T-helper 9 cell (primary cell): ENCODE measurements around the gene TNFRSF18.

Source experiments
- DNase-seq: peaks from one replicate; pipeline ENCODE4 v3.0.0-alpha.2; 2020

Gene TNFRSF18

DNA sequence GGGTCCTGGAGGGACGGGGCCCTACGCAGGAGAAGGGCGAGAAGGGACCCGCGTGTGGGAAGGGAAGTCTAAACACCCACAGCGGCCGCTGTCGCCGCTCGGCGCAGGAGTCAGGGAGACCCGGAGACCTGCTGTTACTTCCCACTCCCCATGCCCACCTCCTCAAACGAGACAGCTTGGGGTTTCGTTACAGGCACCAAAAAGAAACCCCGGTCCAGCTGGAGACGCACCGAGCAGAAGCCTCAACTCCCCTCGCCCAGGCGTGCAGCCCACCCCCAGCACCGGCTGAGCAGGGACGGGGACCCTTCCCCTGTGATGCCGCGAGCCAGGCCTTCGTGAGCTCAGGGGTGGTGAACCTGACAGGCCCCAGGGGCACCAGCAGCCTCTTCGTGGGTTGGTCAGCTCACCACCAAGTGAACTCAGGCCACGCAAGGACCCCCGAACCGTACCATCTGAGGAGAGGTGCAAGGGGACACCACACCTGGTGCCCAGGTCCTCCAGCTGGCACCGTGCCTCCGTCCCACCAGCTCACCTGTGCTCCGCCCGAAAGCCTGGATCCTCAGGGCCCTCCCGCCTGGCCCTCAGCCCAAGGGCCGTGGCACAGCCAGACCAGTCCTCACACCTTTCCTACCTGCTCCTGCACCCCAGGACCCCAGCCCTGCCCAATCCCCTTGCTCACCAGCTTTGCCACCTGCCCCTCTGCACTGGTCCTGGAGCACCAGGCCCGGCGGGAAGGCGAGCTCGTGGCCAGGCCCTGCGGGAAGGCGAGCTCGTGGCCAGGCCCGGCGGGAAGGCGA lies 20.4 kb upstream of the TNFRSF18 start:
- DNase-seq: no peak

DNA sequence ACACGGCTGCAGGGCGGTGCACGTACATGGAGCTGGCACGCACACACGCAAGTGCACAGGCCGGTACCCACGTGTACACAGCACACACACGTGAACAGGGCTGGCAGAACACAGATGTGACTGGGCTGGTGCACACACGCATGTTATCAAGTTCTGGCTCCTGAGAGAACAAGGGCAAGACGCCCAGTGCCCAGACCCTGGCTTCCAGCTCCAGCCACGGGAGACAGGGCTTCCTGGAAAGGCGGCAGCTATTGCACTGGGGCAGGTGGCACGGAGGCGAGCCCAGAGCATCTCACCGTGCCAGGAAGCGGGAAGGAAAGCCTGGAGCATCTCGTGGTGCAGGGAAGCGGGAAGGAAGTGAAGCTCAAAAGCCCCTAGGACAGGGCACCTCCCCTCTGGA lies 19.5 kb upstream of the TNFRSF18 start:
- no peak for DNase-seq

DNA sequence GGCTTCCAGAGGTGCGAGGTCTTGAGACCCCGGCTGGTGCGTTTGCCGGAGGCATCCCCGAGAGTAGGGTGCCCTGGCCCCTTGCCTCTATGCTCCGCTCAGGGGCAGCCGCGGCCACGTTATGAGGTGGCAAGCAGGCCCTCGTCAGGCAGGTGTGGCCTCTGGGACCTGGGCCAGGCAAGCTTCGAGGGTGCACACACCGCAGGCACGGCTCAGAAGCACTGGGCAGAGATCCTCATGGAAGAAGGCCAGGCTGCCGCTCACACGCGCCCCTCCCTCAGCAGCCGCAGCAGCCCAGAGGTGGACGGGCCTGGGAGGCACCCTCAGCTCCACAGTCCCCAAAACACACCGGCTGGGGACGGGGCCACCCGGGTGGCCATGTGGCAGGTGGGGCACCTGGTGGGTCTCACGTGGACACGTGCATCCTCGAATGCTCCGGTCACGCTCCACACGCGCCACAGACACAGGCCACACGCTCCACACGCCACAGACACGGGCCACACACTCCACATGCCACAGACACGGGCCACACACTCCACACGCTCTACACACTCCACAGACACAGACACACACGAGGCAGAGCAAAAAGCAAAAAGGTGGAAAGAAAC lies 18.9 kb upstream of the TNFRSF18 start:
- no peak for DNase-seq

DNA sequence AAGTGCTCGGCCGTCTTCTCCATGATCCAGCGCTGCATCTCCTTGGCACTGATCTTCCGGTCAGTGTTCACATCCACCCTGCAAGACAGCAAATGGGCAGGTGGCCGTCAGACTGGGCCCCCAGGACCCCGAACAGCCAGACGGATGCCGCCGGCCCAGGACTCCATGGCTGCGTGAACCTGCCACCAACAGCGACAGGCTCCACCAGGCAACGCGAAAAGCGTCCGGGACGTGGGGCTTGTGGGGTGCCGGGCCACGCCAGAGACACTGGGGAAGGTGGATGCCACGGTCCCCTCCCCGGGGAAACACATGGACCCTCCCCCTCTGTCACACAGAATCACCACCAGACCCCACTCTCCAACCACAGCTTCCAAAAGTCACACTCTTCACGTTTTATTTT lies 17.5 kb upstream of the TNFRSF18 start:
- no peak for DNase-seq

DNA sequence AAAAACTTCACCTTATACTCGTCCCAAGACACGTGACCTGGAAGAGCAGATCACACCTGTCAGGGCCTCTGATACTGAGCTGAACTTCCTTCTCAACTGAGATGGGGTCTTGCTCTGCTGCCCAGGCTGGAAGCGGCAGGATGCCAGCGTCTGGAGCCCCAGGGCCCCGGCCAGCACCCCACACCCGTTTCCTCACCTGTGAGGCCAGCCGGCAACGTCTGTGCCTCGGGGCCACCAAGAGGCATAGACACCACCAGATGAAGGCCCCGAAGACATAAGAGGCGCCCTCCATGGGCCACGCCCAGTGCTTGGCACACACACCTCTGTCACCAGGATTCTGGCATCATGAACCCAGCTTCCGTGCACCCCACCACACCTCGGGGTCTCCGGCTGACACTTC lies 16.9 kb upstream of the TNFRSF18 start:
- DNase-seq: no peak

DNA sequence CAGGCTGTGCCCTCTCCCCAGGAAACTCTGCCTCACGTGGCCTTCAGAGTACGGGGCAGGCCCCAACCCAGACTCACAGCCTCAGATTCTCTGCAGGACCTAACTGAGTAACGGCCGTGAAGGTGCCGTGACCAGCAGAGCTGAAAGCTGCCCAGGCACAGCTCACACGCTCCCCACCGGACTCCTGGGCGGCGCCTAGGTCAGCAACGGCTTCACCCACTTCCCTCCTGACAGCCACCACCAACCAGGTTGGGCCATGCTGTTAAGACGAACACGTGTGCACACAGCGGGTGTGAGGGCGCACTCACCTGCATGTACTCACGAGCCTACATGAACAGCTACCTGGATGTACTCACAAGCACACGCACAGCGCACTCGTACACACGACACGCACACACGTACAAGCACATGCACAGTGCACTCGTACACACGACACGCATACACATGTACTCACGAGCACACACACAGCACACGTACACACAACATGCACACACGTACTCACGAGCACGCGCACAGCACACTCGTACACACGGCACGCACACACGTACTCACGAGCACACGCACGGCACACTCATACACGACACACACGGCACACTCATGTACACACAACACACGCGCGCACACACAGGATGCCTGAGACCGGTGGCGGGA lies 16.3 kb upstream of the TNFRSF18 start:
- DNase-seq: no peak

DNA sequence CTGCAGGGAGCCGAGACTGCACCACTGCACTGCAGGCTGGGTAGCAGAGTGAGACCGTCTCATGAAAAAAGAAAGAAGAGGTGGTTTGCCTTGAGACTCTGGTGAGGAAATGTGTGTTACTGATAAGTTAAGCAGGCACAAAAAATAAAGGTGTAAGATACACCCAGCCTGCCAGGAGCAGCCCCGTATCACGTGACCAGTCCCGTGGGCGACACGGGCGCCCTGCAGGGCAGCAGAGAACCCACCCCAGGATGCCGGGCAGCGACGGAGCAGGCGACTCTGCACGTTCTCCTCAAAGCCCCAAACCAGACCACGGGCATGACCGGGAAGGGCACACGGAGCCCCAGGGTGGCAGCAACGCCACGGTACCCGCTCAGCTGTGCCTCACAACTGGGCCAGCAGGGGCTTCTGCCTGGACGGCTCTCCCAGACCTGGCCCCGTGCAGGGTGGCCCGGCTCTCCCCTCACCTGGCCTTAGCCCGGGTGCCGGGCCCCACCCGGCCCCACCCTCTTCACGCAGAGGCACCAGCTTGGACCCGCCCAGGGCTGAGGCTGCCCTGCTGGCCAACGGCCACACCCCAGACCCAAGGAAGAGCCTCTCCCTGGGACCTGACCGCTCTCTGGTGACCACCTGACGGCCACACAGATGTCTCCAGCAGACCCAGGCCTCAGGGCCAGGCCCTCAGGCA lies 15.6 kb upstream of the TNFRSF18 start:
- no peak for DNase-seq

DNA sequence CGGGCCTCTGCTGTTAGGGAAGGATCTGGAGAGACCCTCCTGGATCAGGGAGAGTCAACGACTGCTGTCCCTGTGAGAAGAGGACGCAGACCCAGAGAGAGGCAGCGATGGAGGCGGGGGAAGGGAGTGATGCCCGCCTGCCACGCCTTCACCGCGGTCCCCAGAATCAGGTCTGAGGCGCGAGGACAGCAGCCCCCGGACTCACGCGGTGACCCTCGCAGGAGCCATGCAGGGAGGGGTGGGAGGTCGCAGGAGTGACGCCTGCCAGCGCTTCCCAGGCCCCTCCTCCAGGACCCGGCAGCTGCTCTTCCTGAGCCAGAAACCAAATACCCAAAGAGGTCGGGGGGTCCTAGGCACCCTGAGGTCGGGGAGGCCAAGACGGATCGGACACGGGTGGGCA lies 13.8 kb upstream of the TNFRSF18 start:
- no peak for DNase-seq

DNA sequence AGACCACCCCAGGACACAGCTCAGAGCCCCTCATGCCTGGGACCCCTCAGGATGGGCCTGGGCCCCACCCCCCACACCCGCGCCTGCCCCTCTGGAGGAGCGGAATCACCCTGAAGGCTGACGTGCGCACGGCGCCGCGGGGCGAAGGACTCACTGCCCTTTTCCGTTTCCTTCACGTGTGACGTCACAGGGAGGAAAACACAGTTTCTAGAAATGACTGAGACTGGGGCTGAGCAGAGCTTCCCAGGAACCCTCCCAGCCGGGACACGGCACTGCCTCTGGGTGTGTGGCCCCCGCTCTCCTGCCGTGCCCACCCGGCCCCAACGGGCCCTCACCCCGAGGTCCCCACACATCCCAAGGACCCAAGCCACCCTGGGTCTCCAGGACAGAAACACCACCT lies 12.9 kb upstream of the TNFRSF18 start:
- peak; percentile 53 for DNase-seq

DNA sequence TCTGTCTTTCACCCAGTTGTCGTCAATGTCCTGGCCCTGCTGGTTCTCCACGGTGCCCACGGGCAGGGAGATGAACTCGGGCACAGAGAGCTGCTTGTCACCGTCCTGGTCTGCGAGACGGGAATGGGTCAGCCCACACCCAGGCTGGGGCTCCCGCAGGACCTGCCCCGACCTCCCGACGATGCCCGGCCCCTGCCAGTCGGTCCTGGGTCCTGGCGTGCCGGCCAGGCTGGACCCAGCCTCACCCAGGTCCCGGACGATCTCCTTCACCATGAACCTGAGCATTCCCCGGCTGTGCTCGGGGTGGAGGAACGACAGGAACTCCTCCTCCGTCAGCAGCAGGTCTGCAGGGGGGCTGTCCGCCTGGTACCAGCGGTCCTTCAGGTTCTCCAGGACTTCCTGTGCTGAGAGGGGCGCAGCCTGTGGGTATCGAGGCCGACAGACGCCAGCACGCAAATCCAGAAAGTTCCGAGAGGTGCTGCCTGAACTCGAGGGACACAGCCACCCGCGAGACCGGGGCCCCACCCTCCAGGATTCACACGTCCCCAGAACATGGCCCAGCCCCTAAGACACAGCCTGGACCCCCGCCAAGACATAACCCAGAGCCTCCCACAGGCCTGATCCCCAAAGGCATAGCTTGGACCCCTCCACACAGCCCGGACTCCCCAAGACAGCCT lies 12.3 kb upstream of the TNFRSF18 start:
- no peak for DNase-seq

DNA sequence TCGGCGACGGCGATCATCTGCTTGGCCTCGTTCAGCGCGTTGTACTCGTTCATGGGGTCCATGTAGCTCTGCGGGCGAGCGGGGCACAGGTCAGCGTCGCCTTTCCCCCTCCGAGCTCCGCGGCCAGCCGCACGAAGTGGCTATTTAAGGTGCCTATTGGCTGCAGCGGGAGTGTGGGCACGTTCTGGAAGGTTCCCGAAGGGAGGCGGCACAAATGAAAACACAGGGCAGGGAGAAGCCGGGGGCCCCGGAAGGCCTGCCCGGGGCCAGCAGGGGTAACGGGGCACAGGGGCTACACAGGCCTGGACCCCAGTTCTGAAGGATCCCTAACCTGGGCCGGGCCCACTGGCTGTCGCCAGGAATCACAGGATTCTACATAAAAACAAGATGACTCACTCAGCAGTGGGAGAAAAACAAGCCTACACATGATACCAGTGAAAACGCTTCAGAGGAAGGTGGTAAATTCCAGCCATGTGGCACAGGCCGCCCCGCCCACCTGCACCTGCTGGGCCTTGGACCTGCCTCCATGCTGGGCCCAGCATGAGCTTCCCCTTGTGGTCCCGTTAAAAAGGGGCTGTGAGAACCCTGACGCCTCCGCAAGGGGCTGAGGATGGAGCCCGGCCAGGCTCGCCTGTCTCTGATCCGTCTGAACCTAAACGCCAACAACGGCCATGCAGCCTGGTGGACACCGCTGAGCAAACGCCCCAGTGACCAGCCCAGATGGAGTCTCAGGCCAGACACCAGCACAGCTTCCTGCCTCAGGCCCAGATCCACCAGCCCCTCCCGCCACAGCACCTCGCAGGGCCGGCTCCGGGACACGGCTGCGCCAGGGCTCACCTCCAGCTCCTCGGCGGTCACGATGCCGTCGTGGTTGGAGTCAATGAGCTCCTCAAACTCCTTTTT lies 11.5 kb upstream of the TNFRSF18 start:
- no peak for DNase-seq

DNA sequence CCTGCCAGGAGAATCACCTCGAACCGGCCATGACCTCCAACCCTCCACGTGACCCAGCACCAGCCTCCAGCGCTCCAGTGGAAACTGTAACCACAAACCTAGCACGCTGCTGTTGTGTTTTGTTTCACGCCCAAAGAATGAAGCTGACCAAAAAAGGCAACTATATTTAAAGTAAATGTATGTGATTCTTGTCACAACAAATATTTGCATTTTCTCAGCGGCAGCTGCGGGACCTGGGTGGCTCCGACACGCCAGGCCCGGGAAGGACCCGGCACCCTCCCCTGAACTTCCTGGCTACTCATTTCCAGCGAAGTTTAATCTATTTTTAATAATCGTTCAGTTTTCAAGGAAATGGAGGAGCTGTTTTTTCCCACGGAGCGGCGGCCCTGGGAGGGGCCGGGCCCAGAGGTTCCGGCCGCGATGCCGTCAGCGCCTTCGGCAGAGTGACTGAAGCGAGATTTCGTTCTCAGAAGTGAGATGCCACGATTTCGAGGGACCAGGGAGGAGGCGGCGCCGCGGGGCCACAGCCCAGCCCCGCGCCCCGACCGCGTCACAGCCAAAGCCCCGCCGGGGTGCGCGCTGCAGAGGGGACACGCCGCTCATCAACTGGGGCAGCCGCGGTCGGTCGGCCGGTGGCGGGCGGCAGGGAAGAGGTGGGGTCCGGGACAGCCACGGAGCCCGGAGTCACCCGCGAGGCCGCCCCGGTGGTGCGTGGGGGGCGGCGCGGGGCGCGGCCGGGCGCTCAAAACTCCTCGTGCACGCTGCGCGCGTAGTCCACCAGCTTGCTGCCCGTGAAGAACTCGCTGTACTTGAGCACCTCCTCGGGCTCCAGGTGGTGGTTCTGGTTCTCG lies 10.6 kb upstream of the TNFRSF18 start:
- peak; percentile 67 for DNase-seq

DNA sequence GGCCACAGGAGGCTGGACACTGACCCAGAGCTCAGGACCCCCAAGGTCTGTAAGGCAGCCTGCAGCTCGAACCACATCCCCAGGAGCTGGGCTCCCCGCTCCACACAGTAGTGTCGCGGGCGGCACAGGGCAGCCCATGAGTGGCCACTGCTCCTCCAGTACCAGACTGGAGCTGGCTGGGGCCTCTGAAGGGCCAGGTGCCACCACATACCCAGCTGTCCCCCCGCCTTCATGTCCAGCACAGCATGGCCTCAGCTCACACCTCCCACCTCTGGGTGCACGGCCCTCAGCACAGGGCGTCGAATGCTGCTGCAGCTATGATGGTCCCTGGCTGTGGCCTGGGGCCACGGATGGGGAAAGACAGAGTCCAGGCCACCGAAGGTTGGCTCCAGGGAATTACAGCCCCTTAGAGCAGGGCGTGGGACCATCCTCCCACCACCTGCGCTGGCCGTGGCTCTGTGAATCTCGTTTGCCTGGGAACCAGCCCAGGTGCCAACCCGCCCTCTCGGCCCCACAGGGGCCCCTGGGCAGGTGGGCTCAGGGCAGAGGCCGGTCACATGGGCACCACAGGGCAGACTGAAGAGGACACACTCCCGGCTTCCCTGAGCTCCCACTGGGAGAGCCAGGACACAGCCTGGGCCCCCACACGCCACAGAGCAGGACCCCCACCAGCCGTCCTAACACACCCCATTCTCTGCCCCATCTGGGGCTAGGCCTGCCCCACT lies 9.7 kb upstream of the TNFRSF18 start:
- no peak for DNase-seq

DNA sequence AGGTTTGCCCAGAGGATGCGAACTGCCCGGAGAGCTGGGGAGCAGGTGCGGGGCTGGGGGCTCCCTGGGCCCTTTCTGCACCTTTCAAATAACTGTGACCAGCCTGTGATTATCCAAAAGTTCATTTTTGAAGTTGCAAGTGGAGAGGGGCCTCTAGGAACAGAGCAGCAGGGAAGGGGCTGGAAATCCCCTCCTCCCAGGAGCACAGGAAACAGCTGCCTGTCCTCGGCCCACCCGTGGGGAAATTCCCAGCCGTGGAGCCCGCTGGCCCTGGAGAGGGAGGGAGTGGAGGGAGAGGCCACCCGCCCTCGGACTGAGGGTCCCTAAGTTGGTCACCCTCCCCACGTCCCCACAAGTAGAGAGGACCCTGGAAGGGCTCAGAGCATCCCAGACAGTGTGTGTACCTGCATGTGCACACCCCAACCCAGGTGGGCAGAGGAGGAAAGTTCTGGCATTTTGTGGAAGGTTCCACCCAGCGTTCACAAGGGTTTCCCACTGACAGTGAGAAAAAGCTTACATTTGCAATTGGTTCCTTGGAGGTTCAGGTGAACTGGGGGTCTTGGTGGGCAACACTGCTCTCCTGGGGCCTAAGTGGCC lies 8.8 kb upstream of the TNFRSF18 start:
- no peak for DNase-seq

DNA sequence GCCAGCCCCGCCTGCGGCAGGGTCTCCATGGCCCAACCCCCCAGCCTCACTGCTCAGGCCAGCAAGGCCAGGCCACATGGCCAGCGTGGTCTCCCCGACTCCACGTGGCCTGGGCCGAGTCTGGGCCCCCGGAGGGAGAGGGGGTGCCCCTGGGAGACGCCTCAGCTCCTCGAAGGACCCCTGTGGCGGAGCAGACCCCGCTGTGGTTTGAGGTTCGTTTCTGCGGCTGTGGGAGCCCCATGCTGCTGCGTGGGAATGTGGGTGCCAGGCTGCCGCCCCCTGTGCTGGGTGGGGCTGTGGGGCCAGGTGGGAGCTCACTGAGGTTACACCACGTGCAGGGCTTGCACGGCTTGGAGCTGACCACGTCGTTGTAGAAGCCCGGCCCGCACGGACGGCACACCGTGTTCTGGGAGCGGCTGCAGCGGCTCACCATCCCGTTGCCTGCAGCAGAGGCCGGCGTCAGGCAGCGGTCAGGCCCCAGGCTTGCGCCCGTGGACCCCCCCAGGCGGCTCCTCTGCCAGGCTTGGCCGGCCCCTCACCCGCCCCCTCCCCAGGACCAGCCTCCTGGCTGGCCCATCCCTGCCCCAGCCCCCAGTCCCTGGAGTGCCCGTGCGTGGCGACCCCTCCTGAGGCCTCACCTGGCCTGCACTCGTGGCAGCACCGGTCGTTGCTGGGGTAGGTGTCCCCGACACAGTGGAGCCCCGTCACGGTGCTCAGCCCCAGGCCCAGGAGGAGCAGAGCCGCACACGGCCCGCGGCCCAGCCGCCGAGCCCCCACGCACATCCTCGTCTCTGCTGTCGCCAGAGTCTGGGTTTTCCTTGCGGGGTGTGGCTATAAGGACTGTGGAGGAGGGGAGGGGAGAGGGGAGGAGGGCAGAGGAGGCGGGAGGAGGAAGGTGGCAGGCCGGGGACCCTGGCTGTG lies 7.2 kb upstream of the TNFRSF18 start, which contains the start of gene TNFRSF4:
TSS of gene TNFRSF4 (minus strand) at position 809 of the 921 bp plus-strand sequence. CDS start at position 783, 26 bp downstream.
- no peak for DNase-seq

DNA sequence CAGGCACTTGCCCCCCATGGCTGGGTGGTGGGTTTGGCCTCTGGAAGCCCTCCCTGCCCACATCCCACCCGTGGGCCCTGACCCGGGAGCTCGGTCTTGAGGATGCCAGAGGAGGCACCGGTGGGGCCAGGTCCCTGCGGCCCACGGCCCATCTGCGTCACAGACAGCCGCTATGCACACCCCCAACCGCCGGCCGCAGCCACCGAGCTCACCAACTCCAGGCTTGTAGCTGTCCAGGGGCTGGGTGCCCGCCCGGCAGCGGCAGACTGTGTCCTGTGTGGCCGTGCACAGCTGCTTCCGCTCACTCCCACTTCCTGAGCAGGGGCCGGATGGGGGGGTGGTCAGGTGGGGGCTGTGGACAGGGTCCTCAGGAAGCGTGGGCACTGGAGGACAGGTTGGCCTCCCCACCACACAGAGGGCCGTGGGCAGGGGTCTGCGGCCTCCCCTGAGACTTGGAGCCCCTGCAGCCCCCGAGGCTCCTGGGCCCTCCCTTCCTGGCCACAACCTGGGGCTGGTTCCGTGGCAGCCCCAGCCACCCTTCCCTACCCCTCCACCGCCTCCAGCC lies 6.5 kb upstream of the TNFRSF18 start:
- DNase-seq: no peak

DNA sequence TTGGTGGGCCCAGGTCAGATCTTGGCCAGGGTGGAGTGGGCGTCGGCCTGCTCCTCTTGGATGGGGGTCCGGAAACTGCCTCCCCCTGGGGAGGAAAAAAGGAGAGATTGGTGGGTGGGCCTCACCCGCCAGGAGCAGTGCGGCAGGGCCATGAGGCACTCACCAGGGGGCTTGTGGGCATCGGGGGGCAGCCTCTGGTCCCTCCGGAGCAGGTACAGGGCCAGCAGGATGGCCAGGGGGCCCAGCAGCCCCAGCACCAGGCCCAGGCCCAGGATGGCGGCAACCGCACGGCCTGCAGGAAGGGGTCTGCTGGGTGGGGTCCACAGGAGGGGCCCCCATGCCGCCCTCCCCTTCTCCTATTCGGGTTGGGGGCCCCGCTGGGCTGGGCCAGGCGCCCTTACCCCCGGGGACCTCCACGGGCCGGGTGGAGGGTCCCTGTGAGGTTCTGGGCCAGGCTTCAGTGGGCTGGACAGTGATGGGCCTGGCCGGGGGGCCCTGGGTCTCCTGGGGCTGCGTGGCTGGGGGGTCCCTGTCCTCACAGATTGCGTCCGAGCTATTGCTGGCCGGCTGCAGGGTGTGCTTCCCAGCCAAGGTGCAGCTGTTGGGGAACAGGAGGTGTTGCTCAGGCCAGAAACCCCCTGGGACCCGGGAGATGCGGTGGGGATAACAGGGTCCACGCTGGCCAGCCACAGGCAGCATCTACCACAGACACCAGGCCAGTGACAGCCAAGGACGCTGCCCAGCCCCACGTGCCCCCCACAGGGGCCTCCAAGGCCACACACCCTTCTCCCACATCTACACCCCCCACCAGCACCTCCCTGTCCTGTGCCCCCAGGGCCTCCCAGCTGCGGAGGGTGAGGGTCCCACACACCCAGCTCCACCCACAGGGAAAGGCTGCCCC lies 5.4 kb upstream of the TNFRSF18 start:
- DNase-seq: no peak
